GM21390 (cell line): Measurements from ENCODE around the gene LSM14B.

Experiments
- ATAC-seq: cut with Tn5 transposase; IDR thresholded peaks from one replicate; pipeline ENCODE4 v1.9.1; 2021; ENCODE audit not compliant: unreplicated experiment

LSM14B gene

GRCh38 chr20:62162765-62163484 is 40.6 kb downstream of the LSM14B start:
- no peak for ATAC-seq

GRCh38 chr20:62163485-62163865 is 41.2 kb downstream of the LSM14B start:
- no peak for ATAC-seq

GRCh38 chr20:62163986-62164762 is 41.9 kb downstream of the LSM14B start:
- no peak for ATAC-seq

GRCh38 chr20:62164879-62165761 is 42.8 kb downstream of the LSM14B start:
- no peak for ATAC-seq

- ATAC-seq, result no peak
These were observed 43.6 kb downstream of the LSM14B start for GRCh38 chr20:62165762-62166399.

GRCh38 chr20:62167474-62167873 is 45.2 kb downstream of the LSM14B start:
- no peak for ATAC-seq

GRCh38 chr20:62168061-62168460 is 45.8 kb downstream of the LSM14B start:
- ATAC-seq, result no peak

- no peak for ATAC-seq
These were observed 46.7 kb downstream of the LSM14B start for GRCh38 chr20:62168890-62169435.

- no peak for ATAC-seq
These were observed 48.3 kb downstream of the LSM14B start for GRCh38 chr20:62170536-62170935.

- ATAC-seq, result no peak
These were observed 49.0 kb downstream of the LSM14B start for GRCh38 chr20:62171245-62171644.

- ATAC-seq, result no peak
These were observed 50.4 kb downstream of the LSM14B start for GRCh38 chr20:62172666-62173065.

- ATAC-seq, result no peak
These were observed 51.9 kb downstream of the LSM14B start for GRCh38 chr20:62174021-62174804.

GRCh38 chr20:62174870-62175624 is 52.8 kb downstream of the LSM14B start:
- no peak for ATAC-seq

GRCh38 chr20:62175711-62176110 is 53.4 kb downstream of the LSM14B start:
- no peak for ATAC-seq

GRCh38 chr20:62176866-62177265 is 54.6 kb downstream of the LSM14B start:
- no peak for ATAC-seq

GRCh38 chr20:62177307-62177706 is 55.0 kb downstream of the LSM14B start:
- no peak for ATAC-seq

GRCh38 chr20:62178316-62179161 is 56.3 kb downstream of the LSM14B start:
- ATAC-seq, result no peak

GRCh38 chr20:62179162-62179504 is 56.9 kb downstream of the LSM14B start:
- ATAC-seq, result no peak
